A549 (cell line): ENCODE data around the gene MAGI1.

Source experiments
- CEBPB ChIP-seq, 2 experiments: fragments of >200 bp in 1 of 2; sonication (Bioruptor Twin) in 1 of 2; formaldehyde crosslinking in 1 of 2; IDR thresholded peaks; 2 replicates each; pipeline ENCODE4 v1.6.1; 2012 to 2016
- CHD2 ChIP-seq: fragments of 150-350 bp; IDR thresholded peaks from 2 replicates; pipeline ENCODE4 v1.6.1; 2014; ENCODE audit warnings: low read length; ENCODE audit not compliant: partially characterized antibody
- TP53 ChIP-seq: fragments of 250-450 bp; sonication (Bioruptor Pico); IDR thresholded peaks from 2 replicates; pipeline ENCODE4 v1.5.0; 2021; ENCODE audit warnings: mild to moderate bottlenecking, moderate library complexity
- TF ChIP-seq, protein P1 (sequence below): fragments of >200 bp; sonication (Bioruptor Twin); formaldehyde crosslinking; IDR thresholded peaks from 3 replicates; pipeline ENCODE4 v1.5.1; 2016

GRCh38 chr3:65576228-65576627 lies 462.5 kb downstream of the MAGI1 start:
- TF ChIP-seq CHD2 (no peak), TP53 (CRISPR knock-in tag) (no peak), CEBPB (IDR thresholded peaks at IDR 0.05) (no peak)
- TF ChIP-seq, protein P1, sequence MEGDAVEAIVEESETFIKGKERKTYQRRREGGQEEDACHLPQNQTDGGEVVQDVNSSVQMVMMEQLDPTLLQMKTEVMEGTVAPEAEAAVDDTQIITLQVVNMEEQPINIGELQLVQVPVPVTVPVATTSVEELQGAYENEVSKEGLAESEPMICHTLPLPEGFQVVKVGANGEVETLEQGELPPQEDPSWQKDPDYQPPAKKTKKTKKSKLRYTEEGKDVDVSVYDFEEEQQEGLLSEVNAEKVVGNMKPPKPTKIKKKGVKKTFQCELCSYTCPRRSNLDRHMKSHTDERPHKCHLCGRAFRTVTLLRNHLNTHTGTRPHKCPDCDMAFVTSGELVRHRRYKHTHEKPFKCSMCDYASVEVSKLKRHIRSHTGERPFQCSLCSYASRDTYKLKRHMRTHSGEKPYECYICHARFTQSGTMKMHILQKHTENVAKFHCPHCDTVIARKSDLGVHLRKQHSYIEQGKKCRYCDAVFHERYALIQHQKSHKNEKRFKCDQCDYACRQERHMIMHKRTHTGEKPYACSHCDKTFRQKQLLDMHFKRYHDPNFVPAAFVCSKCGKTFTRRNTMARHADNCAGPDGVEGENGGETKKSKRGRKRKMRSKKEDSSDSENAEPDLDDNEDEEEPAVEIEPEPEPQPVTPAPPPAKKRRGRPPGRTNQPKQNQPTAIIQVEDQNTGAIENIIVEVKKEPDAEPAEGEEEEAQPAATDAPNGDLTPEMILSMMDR = no peak
